IPS-NIHi7 (cell line): ENCODE data around the gene USP28.
"Not testable (repeated sequence)": the region's sequence is repeated elsewhere in the genome, so short reads cannot be mapped to it uniquely, and the experiment has no call there.

Source experiments
- DNase-seq: peaks from one replicate; pipeline ENCODE4 v3.0.0; 2012; ENCODE audit warnings: mixed read lengths; ENCODE audit errors: extremely low spot score

USP28 gene

DNA sequence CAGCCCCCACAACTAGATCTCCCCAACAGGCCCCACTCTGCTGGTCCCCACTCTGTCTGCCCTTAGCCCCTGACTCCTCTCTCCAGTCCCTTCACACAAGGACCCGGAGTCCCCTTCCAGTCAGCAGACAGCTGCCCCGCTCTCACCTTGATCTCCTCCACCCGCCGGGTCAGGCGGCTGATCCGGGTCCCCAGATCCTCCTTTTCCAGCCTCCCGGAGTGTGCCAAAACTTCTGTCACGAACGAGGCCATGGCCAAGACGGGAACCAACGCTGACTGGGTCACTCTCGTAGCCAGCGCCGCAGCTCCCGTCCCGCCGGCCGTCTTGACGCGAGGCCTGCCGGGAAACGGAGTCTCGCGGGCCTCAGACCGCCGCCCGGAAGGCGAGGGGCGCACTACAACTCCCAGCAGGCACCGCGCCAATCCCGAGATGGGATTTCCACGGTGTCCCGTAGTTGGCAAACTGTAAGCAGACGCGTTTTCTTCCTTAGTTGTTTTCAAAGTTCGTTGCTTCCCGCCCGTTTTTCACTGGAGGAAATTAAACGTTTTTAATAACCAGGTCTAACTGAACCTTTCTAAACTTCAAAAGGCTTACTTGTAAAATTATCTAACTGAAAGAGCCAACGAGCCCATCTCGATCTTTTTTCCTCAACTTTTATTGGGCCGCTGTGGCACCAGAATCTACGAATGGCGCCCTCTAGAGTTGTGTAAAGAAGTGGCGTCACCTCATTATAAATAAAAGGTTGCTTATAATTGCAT lies 101.8 kb downstream of the USP28 start, which contains the start of gene ZW10:
Gene ZW10 (minus strand): TSS at position 277 of the 758 bp plus-strand sequence. CDS start 26 bp downstream, at position 251.
- peak; percentile 95 for DNase-seq

DNA sequence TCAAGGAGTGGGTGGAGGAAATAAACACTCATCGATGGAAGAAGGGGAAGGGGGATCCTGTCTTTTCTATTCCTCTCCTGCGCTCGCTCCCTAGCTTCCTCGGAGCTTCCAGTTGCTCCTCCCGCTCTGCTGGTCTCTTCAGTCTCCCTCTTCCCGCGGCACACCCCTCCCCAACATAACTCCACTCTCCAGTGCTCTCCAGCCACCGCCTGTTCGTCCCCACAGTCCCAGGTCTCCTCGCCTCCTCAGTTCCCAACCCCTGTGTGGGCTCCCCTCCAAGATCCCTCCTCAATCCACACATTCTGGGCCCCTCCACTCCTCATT lies 102.3 kb downstream of the USP28 start:
- DNase-seq: peak; percentile 54

DNA sequence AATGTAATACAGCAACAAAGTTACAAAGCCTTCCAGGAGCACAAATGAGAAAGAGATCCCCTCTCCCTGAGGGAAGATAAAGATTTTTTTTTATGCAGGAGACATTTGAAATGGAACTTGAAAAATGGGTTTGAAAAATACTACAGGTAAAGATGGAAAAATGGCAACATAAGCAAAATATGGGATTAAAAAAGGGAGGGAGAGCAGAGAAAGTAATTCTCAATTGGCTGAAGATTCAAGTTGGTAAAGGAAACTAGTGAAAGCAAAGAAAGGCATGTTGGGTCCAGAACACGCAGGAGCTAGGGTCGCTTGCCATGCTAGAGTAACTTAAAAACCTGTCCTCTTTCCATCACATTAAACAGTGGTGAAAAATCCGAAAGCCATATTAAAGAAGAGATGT lies 103.4 kb downstream of the USP28 start:
- no peak for DNase-seq

DNA sequence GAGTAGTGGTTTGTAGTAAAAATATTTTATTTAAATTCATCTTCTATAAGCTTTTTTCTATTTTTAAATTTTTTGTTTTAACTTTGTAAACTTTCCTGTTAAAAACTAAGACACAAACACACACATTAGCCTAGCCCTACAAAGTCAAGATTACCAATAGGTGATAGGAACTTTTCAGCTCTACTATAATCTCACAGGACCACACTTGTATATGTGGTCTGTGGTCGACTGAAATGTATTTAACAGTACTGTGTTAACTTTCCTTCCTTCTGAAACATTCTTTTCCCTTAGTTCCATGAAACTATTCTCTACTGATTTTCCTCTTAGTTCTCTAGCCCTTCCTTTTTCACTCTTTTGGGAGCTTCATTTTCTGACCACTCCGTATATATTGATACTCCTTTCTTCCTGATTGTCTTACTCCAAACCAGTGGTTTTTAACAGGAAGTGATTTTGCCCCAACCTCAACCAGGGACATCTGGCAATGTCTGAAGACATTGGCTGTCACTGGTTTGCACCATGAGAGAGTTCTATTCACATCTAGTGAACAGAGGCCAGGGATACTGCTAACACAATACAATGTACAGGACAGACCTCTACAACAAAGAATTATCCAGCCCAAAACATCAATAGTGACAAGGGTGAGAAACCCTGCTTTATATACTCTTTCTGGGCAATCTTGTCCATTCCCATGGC lies 110.7 kb downstream of the USP28 start:
- DNase-seq: no peak

DNA sequence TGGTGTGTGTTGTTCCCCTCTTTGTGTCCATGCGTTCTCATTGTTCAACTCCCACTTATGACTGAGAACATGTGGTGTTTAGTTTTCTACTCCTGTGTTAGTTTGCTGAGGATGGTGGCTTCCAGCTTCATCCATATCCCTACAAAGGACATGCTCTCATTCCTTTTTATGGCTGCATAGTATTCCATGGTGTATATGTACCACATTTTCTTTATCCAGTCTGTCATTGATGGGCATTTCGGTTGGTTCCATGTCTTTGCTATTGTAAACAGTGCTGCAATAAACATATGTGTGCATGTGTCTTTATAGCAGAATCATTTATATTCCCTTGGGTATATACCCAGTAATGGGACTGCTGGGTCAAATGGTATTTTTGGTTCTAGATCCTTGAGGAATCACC lies 112.3 kb downstream of the USP28 start:
- DNase-seq: not testable (repeated sequence)

DNA sequence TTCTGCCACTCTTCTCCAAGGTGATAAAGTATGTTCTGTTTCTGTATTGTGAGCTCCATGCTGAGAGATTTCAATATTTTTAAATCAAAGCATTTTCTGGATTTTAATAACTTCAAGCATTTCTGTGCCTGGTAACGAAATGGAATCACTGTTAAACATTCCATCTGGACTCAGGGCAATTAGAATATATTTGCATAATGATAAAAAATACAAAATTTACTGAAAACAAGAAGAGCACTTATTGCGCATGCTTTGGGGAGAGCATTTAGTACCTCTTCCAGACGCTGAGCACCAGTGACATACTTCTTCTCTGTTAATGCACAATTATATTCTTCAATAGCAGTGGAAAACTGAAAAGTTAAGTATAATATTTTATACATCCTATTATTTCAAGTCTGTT lies 115.1 kb downstream of the USP28 start:
- no peak for DNase-seq

DNA sequence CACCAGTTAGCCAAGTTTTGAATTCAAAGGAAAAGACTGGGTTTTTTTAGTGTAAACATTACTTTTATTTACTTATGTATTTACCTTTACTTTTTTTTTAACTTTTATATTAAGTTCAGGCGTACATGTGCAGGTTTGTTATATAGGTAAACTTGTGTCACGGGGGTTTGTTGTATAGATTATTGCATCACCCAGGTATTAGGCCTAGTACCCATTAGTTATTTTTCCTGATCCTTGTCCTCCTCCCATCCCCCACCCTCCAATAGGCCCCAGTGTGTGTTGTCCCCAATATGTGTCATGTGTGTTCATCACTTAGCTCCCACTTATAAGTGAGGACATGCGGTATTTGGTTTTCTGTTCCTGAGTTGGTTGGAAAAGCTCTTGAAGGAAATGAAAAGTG lies 122.4 kb downstream of the USP28 start:
- no peak for DNase-seq
